MG63 (cell line): Measurements from ENCODE around the gene DCDC1. TPM values are rescaled to one million over a fixed set of nuclear protein-coding genes. Genes with fewer than 3 reads are reported as not detected.

Experiments
- DNase-seq: peaks from one replicate; pipeline ENCODE4 v3.0.0-alpha.2; 2020
- H3K27me3 ChIP-seq: fragments of 250-450 bp; sonication (Bioruptor Pico); 2 replicates; pipeline ENCODE4 v1.5.1; 2020; ENCODE audit warnings: mild to moderate bottlenecking, moderate library complexity
- H3K36me3 ChIP-seq: fragments of 250-450 bp; sonication (Bioruptor Pico); 2 replicates; pipeline ENCODE4 v1.5.1; 2020; ENCODE audit warnings: mild to moderate bottlenecking, moderate library complexity
- H3K4me3 ChIP-seq: fragments of 250-450 bp; sonication (Bioruptor Pico); 2 replicates; pipeline ENCODE4 v1.5.1; 2020; ENCODE audit warnings: mild to moderate bottlenecking, moderate library complexity
- H3K9me3 ChIP-seq: fragments of 250-450 bp; sonication (Bioruptor Pico); 2 replicates; pipeline ENCODE4 v1.5.1; 2020; ENCODE audit warnings: mild to moderate bottlenecking, moderate library complexity
- total RNA-seq: library from RNA; depleted of rRNA; stranded (reverse); fragments of >200 nt; shearing (Covaris generic); gene quantifications from 2 replicates; pipeline ENCODE4 v1.2.3, GENCODE V29; 2014; ENCODE audit warnings: low replicate concordance; rRNA removed

The DCDC1 gene
- total RNA-seq, 1 experiment from 2014 or later, result 0.36 TPM

DNA sequence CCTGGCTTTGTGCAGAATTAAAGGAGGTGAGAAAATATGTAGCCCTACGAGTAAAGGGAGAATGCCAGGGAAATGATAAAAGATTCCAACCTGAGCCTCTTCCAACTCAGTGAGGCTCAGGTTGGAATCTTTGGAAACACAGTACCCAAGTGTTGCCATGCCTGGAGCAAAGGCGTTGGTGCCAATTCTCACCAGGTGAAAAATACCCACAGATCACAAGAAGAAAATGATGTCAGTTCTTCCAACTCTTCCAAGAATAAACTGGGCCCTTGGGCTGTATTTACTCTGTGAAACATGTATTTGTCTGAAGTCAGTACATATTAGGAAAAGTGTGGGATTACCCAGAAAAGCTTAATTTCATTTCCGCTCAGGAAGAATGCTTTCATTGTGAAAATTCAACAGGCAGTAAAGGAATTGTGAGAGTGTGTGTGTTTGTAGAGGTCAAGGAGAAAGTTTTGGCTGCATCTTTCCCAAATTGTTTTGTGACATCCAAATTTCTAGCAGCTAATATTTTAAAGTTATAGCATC, 548.0 kb downstream of the DCDC1 start:
- no peaks in the 10 kb centered on the region for H3K36me3 ChIP-seq
- H3K9me3 ChIP-seq, result no peaks in the 10 kb centered on the region
- no peak for DNase-seq
- H3K4me3 ChIP-seq, result no peak overlapping the region
- no peaks in the 10 kb centered on the region for H3K27me3 ChIP-seq

DNA sequence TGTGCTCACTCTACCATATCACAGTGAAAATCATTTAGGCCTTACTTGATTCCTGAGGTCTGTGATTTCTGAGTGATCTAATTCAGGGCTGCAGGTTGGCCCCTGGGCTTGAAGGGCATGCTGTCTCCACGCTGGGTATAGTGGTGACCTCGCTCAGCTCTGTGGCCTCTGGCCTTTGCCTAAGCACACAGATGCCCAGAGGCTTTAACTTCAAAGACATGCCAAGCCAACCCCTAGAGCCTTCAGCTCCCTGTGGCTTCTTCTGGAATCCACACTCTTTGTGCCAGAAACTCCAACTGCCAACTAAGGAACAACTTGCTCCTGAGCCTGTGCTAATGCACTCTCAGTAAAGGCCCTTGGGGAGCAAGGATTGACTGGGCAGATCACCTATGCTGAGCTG, 550.8 kb downstream of the DCDC1 start:
- H3K9me3 ChIP-seq, result no peaks in the 10 kb centered on the region
- DNase-seq, result no peak
- H3K36me3 ChIP-seq, result no peaks in the 10 kb centered on the region
- H3K27me3 ChIP-seq, result no peaks in the 10 kb centered on the region
- no peak overlapping the region for H3K4me3 ChIP-seq

DNA sequence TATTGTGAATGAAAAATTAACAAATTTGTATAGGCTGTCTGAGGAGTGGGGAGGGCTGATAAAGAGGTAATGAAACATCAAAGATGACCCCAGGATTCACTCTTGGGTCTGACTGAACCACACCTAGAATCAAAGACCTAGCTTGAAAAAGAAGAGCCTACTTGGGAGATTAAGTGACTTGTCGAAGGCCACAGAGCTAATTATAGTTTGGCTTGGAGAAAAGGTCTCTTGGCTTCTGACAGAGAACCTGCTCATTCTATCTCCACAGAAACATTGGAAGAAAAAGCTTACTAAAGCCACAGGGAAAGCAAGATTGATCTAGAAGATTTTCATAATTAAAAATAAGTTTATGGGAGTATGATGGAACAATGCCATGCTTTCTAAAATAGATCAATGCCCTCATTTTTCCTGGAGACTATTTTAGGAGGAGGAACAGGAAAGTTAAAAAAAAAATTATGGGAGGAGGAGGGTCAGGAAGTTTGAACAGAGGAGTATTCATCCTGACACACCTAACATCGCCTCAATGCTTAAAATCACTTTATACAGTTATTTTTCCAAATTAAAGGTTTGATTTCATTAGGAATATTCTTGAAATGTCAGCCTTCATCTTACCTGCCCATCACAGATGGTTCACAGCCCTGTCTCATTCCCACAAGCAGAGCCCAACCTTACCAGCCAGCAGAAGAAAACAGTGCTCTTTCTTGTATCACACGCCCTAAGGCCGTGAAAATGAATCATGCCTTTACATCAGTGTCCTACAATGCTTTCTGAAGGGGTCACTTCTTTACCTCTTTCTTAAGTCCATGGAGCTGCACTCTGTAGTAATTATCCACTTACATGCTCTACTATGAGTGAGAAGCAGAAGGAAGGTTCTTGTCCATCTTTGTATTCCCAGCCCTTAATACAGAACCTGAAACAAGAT, 552.3 kb downstream of the DCDC1 start:
- Histone ChIP-seq H3K36me3 (no peaks in the 10 kb centered on the region), H3K4me3 (no peak overlapping the region), H3K27me3 (no peaks in the 10 kb centered on the region), H3K9me3 (no peaks in the 10 kb centered on the region)
- DNase-seq, result no peak

DNA sequence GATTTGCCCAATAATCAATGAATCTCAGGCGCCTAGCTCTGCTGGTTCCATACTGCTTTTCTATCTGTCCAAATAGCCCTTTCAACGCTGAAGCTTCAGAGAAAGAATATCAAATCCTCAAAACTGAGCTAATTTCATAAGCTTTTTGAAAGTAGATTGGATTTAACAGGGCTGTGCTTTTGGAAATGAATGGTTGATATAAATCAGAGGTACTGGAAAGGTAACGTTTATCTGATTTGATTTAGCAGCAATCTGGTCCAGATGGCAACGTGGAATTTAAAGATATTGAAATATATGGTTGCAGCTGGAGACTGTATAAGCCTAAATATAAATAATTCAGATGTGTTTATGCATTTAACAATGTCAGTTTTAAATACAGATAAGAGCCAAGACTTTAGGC, 553.9 kb downstream of the DCDC1 start:
- H3K27me3 ChIP-seq, result no peaks in the 10 kb centered on the region
- H3K36me3 ChIP-seq, result no peaks in the 10 kb centered on the region
- no peaks in the 10 kb centered on the region for H3K9me3 ChIP-seq
- no peak for DNase-seq
- H3K4me3 ChIP-seq, result no peak overlapping the region

DNA sequence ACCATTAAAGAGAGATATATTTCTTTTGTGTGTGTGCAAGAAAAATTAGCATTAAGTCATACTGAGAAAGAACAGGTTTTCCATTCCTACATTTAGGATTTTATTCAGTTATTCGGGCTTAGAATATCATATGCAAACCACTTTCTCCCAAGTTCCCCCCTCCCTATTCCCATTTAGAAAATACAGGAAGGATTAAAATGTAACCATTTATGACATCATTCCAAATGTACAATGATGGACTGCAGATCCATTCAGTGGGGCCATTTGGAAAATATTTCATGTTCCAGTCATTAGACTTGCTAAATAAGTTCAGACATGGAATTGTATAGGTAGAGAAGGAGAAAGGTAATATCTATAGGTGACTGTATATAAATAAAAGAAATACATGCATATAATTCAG, 554.8 kb downstream of the DCDC1 start:
- DNase-seq, result no peak
- no peaks in the 10 kb centered on the region for H3K27me3 ChIP-seq
- no peaks in the 10 kb centered on the region for H3K36me3 ChIP-seq
- H3K9me3 ChIP-seq, result no peaks in the 10 kb centered on the region
- no peak overlapping the region for H3K4me3 ChIP-seq

Other genes with a start within 250 kb of the DCDC1 start
- gene DNAJC24, start 121 bp upstream of the DCDC1 start, total RNA-seq, result 3.1 and 4.0 TPM in 2 replicates
- 8.6 and 49.0 TPM in 2 replicates for gene IMMP1L, start 139.9 kb upstream of the DCDC1 start, total RNA-seq
- gene ELP4, start 140.0 kb upstream of the DCDC1 start, total RNA-seq, result 13.0 and 27.8 TPM in 2 replicates